Colonic mucosa (tissue), 4 donors: ENCODE results near the gene SMAD2. TPM values are rescaled to one million over a fixed set of nuclear protein-coding genes. Genes with fewer than 3 reads are reported as not detected.
"Not testable (repeated sequence)": the region's sequence is repeated elsewhere in the genome, so short reads cannot be mapped to it uniquely, and the experiment has no call there.

Source experiments
- DNase-seq: peaks from one replicate; pipeline ENCODE4 v3.0.0-alpha.2; 2020
- H3K27ac ChIP-seq: fragments of 200-600 bp; one replicate; pipeline ENCODE4 v1.8.0; 2021
- H3K27me3 ChIP-seq: fragments of 200-600 bp; one replicate; pipeline ENCODE4 v1.8.0; 2021
- H3K36me3 ChIP-seq: fragments of 200-600 bp; one replicate; pipeline ENCODE4 v1.8.0; 2021
- H3K4me1 ChIP-seq: fragments of 200-600 bp; one replicate; pipeline ENCODE4 v1.8.0; 2021; ENCODE audit warnings: mild to moderate bottlenecking
- H3K4me3 ChIP-seq: fragments of 200-600 bp; one replicate; pipeline ENCODE4 v1.8.0; 2021
- H3K9ac ChIP-seq, 2 donors: one replicate each; pipeline ENCODE4 v1.7.0; 2013; ENCODE audit warnings: control low read depth in 2 of 2, low read depth in 2 of 2, low read length in 2 of 2
- H3K9me3 ChIP-seq: fragments of 200-600 bp; one replicate; pipeline ENCODE4 v1.8.0; 2021
- intact Hi-C: fragments of 100-400 bp; cut with DNase I; formaldehyde crosslinking; loops from one replicate; pipeline ENCODE4 v1.14.1; 2022
- total RNA-seq, 2 donors: library from RNA; stranded (reverse); fragmentation: NEBNext Ultra II Directional in 1 of 2; extraction: Animal tissue kit (Norgen Biotek cat#: 25700) in 1 of 2; gene quantifications; one replicate each; pipeline ENCODE4 v1.2.1, GENCODE V29; 2021
- TF ChIP-seq, protein P1 (sequence below): fragments of 200-600 bp; IDR thresholded peaks from one replicate; pipeline ENCODE4 v1.8.0; 2022; ENCODE audit warnings: antibody characterized with exemption, mild to moderate bottlenecking
- donor health status: healthy.
- donor health status: DM: no; HTN: no; CAD: no.
- donor health status: DM: no; HTN: no; CAD: no.

SMAD2 gene
- total RNA-seq, 2 donors from 2014 or later, result 109 to 133 TPM

DNA sequence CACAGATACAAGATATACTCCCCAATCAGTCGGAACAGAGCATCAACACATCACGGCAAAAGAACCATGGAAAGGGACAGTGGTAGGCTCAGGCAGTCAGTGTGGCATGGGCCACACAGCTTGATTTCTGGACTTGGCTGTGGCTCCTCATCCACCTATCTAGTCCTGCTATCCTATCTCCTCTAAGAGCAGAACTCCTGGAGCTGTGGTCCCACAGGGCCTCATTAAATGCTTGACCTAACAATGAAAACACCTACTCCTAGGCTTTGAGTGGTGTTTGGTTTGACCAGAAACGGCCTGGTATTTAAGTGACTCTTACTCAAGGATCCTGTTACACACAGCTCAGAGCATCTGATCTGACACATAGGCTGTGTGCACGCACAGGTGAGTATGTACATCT lies 33.6 kb upstream of the SMAD2 start:
- DNase-seq, result no peak
- H3K9me3 ChIP-seq, result no peaks in the 10 kb centered on the region
- H3K36me3 ChIP-seq, result no peaks in the 10 kb centered on the region
- TF ChIP-seq, protein P1, sequence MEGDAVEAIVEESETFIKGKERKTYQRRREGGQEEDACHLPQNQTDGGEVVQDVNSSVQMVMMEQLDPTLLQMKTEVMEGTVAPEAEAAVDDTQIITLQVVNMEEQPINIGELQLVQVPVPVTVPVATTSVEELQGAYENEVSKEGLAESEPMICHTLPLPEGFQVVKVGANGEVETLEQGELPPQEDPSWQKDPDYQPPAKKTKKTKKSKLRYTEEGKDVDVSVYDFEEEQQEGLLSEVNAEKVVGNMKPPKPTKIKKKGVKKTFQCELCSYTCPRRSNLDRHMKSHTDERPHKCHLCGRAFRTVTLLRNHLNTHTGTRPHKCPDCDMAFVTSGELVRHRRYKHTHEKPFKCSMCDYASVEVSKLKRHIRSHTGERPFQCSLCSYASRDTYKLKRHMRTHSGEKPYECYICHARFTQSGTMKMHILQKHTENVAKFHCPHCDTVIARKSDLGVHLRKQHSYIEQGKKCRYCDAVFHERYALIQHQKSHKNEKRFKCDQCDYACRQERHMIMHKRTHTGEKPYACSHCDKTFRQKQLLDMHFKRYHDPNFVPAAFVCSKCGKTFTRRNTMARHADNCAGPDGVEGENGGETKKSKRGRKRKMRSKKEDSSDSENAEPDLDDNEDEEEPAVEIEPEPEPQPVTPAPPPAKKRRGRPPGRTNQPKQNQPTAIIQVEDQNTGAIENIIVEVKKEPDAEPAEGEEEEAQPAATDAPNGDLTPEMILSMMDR, result no peak
- no peak overlapping the region for H3K27ac ChIP-seq
- no peaks in the 10 kb centered on the region for H3K4me1 ChIP-seq
- no peak overlapping the region for H3K9ac ChIP-seq
- H3K27me3 ChIP-seq, result no peaks in the 10 kb centered on the region
- intact Hi-C loops, result no loop called here
- H3K4me3 ChIP-seq, result no peak overlapping the region

DNA sequence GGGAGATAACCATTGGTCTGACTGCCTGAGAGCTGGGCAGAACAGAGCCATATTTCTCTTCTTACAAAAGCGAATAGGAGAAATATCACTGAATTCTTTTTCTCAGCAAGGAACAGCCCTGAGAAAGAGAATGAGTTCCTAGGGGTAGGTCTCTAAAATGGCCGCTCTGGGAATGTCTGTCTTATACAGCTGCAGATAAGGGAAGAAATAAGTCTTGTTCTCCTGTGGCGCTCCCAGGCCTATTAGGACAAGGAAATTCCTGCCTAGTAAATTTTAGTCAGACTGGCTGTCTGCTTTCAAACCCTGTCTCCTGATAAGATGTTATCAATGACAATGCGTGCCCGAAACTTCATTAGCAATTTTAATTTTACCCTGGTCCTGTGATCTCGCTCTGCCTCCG lies 30.5 kb upstream of the SMAD2 start:
- H3K9me3 ChIP-seq, DNase-seq, H3K27me3 ChIP-seq, H3K4me1 ChIP-seq, H3K36me3 ChIP-seq, intact Hi-C loops, H3K27ac ChIP-seq, H3K9ac ChIP-seq, H3K4me3 ChIP-seq: not testable (repeated sequence)

- no peaks in the 10 kb centered on the region for H3K36me3 ChIP-seq
- no peak overlapping the region for H3K9ac ChIP-seq
- H3K4me3 ChIP-seq, result no peak overlapping the region
- TF ChIP-seq, protein P1, result no peak
- no peaks in the 10 kb centered on the region for H3K27me3 ChIP-seq
- H3K9me3 ChIP-seq, result no peaks in the 10 kb centered on the region
- peak; percentile 19 for DNase-seq
- H3K27ac ChIP-seq, result no peak overlapping the region
- intact Hi-C loops, result no loop called here
- no peaks in the 10 kb centered on the region for H3K4me1 ChIP-seq
Observed at GRCh38 chr18:47953471-47953931, 23.0 kb upstream of the SMAD2 start.

DNA sequence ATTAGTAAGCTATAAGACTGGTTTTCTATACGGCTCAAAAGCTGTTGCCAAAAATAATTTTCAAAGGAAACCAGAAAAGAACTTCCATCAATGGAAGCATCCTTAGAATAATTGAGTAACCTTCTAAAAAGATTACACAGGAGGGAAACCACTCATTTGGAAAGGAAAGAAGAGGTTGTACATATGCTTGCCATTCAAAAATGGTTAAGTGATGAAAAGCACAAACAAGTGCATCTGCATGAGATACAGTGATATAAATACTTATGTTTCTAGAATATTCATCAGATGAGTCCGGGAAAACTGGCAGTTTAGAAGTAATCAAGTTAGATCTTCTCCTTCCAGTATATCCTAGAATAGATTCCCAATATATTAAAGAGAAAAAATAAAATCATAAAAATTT lies 20.1 kb upstream of the SMAD2 start:
- intact Hi-C loops, result no loop called here
- TF ChIP-seq, protein P1, result no peak
- Histone ChIP-seq H3K4me1 (no peaks in the 10 kb centered on the region), H3K9ac (no peak overlapping the region), H3K27ac (no peak overlapping the region), H3K36me3 (no peaks in the 10 kb centered on the region), H3K27me3 (no peaks in the 10 kb centered on the region), H3K4me3 (no peak overlapping the region), H3K9me3 (no peaks in the 10 kb centered on the region)
- no peak for DNase-seq

GRCh38 chr18:47949202-47949601 lies 18.7 kb upstream of the SMAD2 start:
- Histone ChIP-seq H3K27me3 (no peaks in the 10 kb centered on the region), H3K4me3 (no peak overlapping the region), H3K9ac (no peak overlapping the region), H3K9me3 (no peaks in the 10 kb centered on the region), H3K27ac (no peak overlapping the region), H3K36me3 (no peaks in the 10 kb centered on the region), H3K4me1 (no peaks in the 10 kb centered on the region)
- intact Hi-C loops, result no loop called here
- TF ChIP-seq, protein P1, result no peak
- no peak for DNase-seq

DNA sequence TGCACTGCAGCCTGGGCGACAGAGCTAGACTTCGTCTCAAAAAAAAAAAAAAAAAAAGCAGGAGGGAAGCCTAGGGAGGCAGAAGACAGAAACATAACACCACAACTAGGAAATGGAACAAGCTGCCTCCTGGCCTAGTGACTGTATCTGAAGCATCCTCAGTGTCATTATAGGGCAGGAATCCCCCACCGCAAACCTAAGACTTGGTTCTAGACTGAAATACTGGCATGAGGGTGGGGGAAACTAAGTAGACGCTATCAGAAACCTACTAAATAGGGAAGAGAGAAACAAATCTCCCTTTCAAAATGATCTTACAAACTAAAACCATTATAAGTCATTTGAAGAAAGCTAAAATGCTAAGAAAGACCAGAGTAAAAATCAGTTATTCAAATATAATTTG lies 16.4 kb upstream of the SMAD2 start:
- TF ChIP-seq, protein P1, result no peak
- H3K36me3 ChIP-seq, result no peaks in the 10 kb centered on the region
- no peaks in the 10 kb centered on the region for H3K27me3 ChIP-seq
- intact Hi-C loops, result no loop called here
- H3K27ac ChIP-seq, result no peak overlapping the region
- no peaks in the 10 kb centered on the region for H3K9me3 ChIP-seq
- H3K4me1 ChIP-seq, result no peaks in the 10 kb centered on the region
- DNase-seq, result no peak
- H3K9ac ChIP-seq, result no peak overlapping the region
- no peak overlapping the region for H3K4me3 ChIP-seq
